Upper lobe of left lung (tissue), 6 donors: Measurements from ENCODE around the gene IDH1. TPM values are rescaled to one million over a fixed set of nuclear protein-coding genes. Genes with fewer than 3 reads are reported as not detected.

Experiments
- ATAC-seq, 2 donors: fragments of 200-7000 bp; cut with Tn5 transposase; one replicate each; pipeline ENCODE4 v1.9.1; 2022; ENCODE audit warnings: mild to moderate bottlenecking in 2 of 2, moderate library complexity in 2 of 2; ENCODE audit not compliant: low FRiP score in 2 of 2
- DNase-seq, 2 donors: peaks; one replicate each; pipeline ENCODE4 v3.0.0-alpha.2; 2019 to 2020
- H3K27ac ChIP-seq, 4 donors: fragments of 200-600 bp; sonication (generic); one replicate each; pipeline ENCODE4 v1.5.1; 2016 to 2019
- H3K27me3 ChIP-seq, 4 donors: fragments of 200-600 bp; sonication (generic); one replicate each; pipeline ENCODE4 v1.5.1; 2017 to 2019
- H3K36me3 ChIP-seq, 4 donors: fragments of 200-600 bp; sonication (generic); one replicate each; pipeline ENCODE4 v1.5.1; 2016 to 2019
- H3K4me1 ChIP-seq, 4 donors: fragments of 200-600 bp; sonication (generic); one replicate each; pipeline ENCODE4 v1.5.1; 2018 to 2019
- H3K4me3 ChIP-seq, 4 donors: fragments of 200-600 bp; sonication (generic); one replicate each; pipeline ENCODE4 v1.5.1; 2017 to 2019; ENCODE audit warnings: mild to moderate bottlenecking in 2 of 4, moderate library complexity in 1 of 4
- H3K9me3 ChIP-seq, 4 donors: fragments of 200-600 bp; sonication (generic); one replicate each; pipeline ENCODE4 v1.5.1; 2018 to 2019
- EP300 ChIP-seq, 4 donors: sonication (generic); formaldehyde crosslinking; IDR thresholded peaks; one replicate each; pipeline ENCODE4 v1.5.1; 2017; ENCODE audit warnings: antibody characterized with exemption in 4 of 4, control low read depth in 2 of 4
- POLR2A ChIP-seq, 4 donors: fragments of 450-650 bp; IDR thresholded peaks; one replicate each; pipeline ENCODE4 v1.5.1; 2016 to 2017; ENCODE audit warnings: antibody characterized with exemption in 4 of 4, mild to moderate bottlenecking in 2 of 4
- POLR2AphosphoS5 ChIP-seq, 2 donors: sonication (generic); formaldehyde crosslinking; IDR thresholded peaks; one replicate each; pipeline ENCODE4 v1.5.1; 2017; ENCODE audit warnings: antibody characterized with exemption in 2 of 2
- WGBS, 2 donors: methylation state at CpG; one replicate each; pipeline ENCODE4 v1.1.5; 2017 to 2018; 5-methylcytosine and 5-hydroxymethylcytosine counted together
- total RNA-seq, 6 donors: library from RNA; depleted of rRNA in 4 of 6; stranded (reverse); fragments of >200 nt in 4 of 6; gene quantifications; one replicate each; pipeline versions ENCODE4 v1.1.0 to v1.2.1, GENCODE V29; 2016 to 2021
- TF ChIP-seq, protein P1 (sequence below), 6 experiments: fragments of 450-650 bp in 4 of 6; fragments of 200-600 bp in 2 of 6; sonication (generic) in 2 of 6; IDR thresholded peaks; one replicate each; pipeline ENCODE4 v1.5.1; 2016 to 2019; ENCODE audit warnings: antibody characterized with exemption in 6 of 6
- donor health status: DM: no; HTN: no; CAD: no; lungs with moderate emphysema.
- donor health status: DM: no; HTN: yes; CAD: no; lungs with severe emphysema.

The IDH1 gene
- total RNA-seq, 6 donors from 2014 or later = 44.5 to 148 (median 89.6) TPM

DNA sequence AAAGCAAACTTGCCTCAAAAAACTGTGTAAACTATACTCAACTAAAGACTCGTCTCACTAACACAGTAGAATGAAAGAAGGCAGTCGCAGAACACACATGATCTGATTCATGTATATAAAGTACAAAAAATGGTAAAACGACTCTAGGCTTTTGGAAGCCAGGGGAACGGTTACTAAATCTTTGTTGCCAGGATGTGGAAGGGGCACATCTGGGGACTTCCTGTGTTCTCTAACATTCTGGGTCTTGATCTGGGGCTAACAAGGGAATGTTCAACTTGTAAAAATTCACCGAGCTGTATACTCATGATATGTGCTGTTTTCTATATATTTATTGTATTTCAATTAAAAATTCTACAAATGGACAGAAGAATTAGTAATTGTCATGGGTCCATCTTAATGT lies 50.7 kb downstream of the IDH1 start:
- 53 to 54% methylated on average over 5 of the region's 5 CpGs for WGBS, 2 donors

DNA sequence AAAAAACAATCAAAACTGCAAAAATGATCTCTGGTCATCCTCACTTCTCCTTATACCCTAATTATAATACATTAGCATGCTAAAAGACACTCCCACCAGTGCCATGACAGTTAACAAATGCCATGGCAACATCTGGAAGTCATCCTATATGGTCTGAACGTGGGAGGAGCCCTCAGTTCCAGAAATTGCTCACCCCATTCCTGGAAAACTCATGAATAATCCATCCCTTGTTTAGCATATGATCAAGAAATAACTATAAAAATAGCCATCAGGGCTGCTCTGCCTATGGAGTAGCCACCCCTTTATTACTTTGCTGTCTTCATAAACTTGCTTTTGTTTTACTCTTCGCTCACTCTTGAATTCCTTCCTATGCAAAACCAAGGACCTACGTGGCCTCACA lies 59.3 kb downstream of the IDH1 start:
- Histone ChIP-seq H3K36me3 (no peaks in the 10 kb centered on the region), H3K27ac (no peak overlapping the region), H3K4me1 (no peaks in the 10 kb centered on the region), H3K27me3 (no peaks in the 10 kb centered on the region), H3K4me3 (no peak overlapping the region), H3K9me3 (no peaks in the 10 kb centered on the region)
- 79 to 83% methylated on average over 3 of the region's 3 CpGs for WGBS, 2 donors
- DNase-seq (no peak), ATAC-seq (no peak)
- TF ChIP-seq, protein P1, sequence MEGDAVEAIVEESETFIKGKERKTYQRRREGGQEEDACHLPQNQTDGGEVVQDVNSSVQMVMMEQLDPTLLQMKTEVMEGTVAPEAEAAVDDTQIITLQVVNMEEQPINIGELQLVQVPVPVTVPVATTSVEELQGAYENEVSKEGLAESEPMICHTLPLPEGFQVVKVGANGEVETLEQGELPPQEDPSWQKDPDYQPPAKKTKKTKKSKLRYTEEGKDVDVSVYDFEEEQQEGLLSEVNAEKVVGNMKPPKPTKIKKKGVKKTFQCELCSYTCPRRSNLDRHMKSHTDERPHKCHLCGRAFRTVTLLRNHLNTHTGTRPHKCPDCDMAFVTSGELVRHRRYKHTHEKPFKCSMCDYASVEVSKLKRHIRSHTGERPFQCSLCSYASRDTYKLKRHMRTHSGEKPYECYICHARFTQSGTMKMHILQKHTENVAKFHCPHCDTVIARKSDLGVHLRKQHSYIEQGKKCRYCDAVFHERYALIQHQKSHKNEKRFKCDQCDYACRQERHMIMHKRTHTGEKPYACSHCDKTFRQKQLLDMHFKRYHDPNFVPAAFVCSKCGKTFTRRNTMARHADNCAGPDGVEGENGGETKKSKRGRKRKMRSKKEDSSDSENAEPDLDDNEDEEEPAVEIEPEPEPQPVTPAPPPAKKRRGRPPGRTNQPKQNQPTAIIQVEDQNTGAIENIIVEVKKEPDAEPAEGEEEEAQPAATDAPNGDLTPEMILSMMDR (IDR thresholded peaks at IDR 0.05) = no peak
- TF ChIP-seq POLR2AphosphoS5 (IDR thresholded peaks at IDR 0.05) = no peak

More for the DNA sequence above, 50.7 kb downstream of the IDH1 start:
- no peaks in the 10 kb centered on the region for H3K9me3 ChIP-seq
- TF ChIP-seq POLR2A (IDR thresholded peaks at IDR 0.05) (no peak), EP300 (IDR thresholded peaks at IDR 0.05) (no peak), POLR2AphosphoS5 (IDR thresholded peaks at IDR 0.05) (no peak)
- TF ChIP-seq, protein P1 (IDR thresholded peaks at IDR 0.05) = no peak
- H3K27me3 ChIP-seq = no peaks in the 10 kb centered on the region
- no peak overlapping the region for H3K4me3 ChIP-seq
- H3K27ac ChIP-seq = no peak overlapping the region
- ATAC-seq (no peak), DNase-seq (no peak)
- no peaks in the 10 kb centered on the region for H3K36me3 ChIP-seq
- H3K4me1 ChIP-seq = no peaks in the 10 kb centered on the region

DNA sequence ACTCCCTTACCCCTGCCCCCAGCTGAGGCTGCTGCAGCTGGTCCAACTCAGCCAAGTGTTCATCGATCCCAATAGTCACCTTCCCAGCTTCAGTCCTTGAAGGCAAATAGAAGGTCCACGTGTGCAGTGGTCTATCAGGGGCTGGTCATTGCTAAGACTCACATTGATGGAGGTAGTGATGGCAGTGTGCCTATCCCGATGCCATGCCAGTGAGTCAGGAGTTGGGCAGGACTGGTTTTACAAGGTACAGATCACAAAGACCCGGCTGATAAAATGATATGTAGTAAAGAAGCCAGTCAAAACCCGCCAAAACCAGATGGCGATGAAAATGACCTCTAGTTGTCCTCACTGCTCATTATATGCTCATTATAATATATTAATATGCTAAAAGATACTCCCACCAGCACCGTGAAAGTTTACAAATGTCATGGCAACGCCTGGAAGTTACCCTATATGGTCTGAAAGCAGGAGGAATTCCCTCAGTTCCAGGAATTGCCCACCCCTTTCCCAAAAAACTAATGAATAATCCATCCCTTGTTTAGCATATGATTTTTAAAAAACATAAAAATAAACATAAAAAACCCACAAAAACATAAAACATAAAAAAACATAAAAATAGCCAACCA lies 62.1 kb downstream of the IDH1 start:
- 88 to 90% methylated on average over 8 of the region's 8 CpGs for WGBS, 2 donors
- TF ChIP-seq POLR2AphosphoS5 (IDR thresholded peaks at IDR 0.05) (no peak), EP300 (IDR thresholded peaks at IDR 0.05) (no peak), POLR2A (IDR thresholded peaks at IDR 0.05) (no peak)
- TF ChIP-seq, protein P1 (IDR thresholded peaks at IDR 0.05) = no peak
- no peak overlapping the region for H3K27ac ChIP-seq
- no peak overlapping the region for H3K4me3 ChIP-seq
- no peaks in the 10 kb centered on the region for H3K36me3 ChIP-seq
- H3K27me3 ChIP-seq = no peaks in the 10 kb centered on the region
- H3K4me1 ChIP-seq = no peaks in the 10 kb centered on the region
- ATAC-seq (no peak), DNase-seq (no peak)
- no peaks in the 10 kb centered on the region for H3K9me3 ChIP-seq

DNA sequence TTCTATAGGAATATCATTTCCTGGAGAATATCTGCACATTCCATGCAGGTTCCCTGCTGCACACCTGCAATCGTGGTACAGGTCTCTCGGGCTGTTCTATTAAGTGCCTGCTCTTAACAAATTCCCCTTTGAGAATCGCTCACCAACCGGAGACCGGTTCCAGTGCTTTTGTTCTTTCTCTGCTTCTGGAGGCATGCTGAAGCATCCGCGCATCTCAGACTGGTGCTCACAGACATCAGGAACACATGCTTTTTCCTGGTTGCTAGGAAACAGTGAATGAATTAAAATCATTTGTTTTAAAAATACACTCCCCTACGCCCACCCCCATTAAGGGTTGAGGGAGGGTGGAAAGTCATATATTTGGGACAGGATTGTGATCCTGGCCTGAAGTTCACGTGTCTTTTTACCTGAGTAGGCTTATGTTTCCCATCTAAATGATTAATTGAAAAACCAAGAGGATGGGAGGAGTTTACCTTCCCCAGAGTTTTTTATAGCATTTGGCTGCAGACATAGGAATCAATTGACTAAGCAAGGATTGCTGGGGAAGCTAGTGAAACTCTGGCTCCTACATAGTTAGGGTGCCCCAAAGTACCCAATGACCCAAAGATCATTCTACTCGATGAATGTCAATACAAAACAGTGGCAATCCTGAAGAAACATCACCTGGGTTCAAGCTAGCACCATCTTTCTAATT lies 64.9 kb downstream of the IDH1 start, which contains the start of gene C2orf80:
C2orf80 (minus strand) TSS at position 221 of the 694 bp plus-strand sequence. CDS start 3,044 bp downstream, outside the sequence.
- WGBS, 2 donors = 69 to 76% methylated on average over 10 of the region's 10 CpGs
- H3K36me3 ChIP-seq = no peaks in the 10 kb centered on the region
- ATAC-seq (no peak), DNase-seq (no peak)
- no peaks in the 10 kb centered on the region for H3K9me3 ChIP-seq
- no peak within 1 kb of the TSS for H3K4me3 ChIP-seq
- no peaks in the 10 kb centered on the region for H3K4me1 ChIP-seq
- no peak for TF ChIP-seq EP300 (IDR thresholded peaks at IDR 0.05)
- TF ChIP-seq POLR2A (IDR thresholded peaks at IDR 0.05) = no peak
- TF ChIP-seq, protein P1 (IDR thresholded peaks at IDR 0.05) = no peak
- no peak for TF ChIP-seq POLR2AphosphoS5 (IDR thresholded peaks at IDR 0.05)
- no peaks in the 10 kb centered on the region for H3K27me3 ChIP-seq
- H3K27ac ChIP-seq = no peak within 1 kb of the TSS
